ENCODE data around the gene STAB2.

STAB2 gene

GRCh38 chr12:103642240-103642864 lies 55.3 kb downstream of the STAB2 start:
- Histone ChIP-seq H3K9me3 (ENCODE audit: control insufficient read depth, insufficient read depth, low read length) (no peaks in the 10 kb centered on the region), H3K9me2 (replicated peaks; ENCODE audit: control insufficient read depth, low read length) (no peaks in the 10 kb centered on the region), H3F3A (ENCODE audit: control insufficient read depth, insufficient read depth) (no peaks in the 10 kb centered on the region), H3K36me3 (ENCODE audit: control insufficient read depth, low read length) (no peaks in the 10 kb centered on the region), H3K27me3 (ENCODE audit: control insufficient read depth, low read length) (no peaks in the 10 kb centered on the region), H3K27ac (ENCODE audit: low read depth, low read length) (no peak overlapping the region), H3K4me1 (ENCODE audit: control insufficient read depth, low read length) (no peaks in the 10 kb centered on the region), H4K20me1 (ENCODE audit: control insufficient read depth, insufficient read depth, low read depth, low read length) (no peaks in the 10 kb centered on the region), H3K4me3 (ENCODE audit: low read length) (no peak overlapping the region), H3K4me2 (ENCODE audit: low read length) (no peak overlapping the region), H3K79me2 (ENCODE audit: control insufficient read depth, low read length) (no peaks in the 10 kb centered on the region)
- TF ChIP-seq CTCF (IDR thresholded peaks at IDR 0.05; ENCODE audit: low read depth, low read length, poor library complexity, severe bottlenecking), result no peak
- TF ChIP-seq EZH2phosphoT487 (IDR thresholded peaks at IDR 0.05; ENCODE audit: borderline replicate concordance, low read length), result no peak

- Histone ChIP-seq H3K9me2 (replicated peaks; ENCODE audit: control insufficient read depth, low read length) (no peaks in the 10 kb centered on the region), H3K27ac (ENCODE audit: low read depth, low read length) (no peak overlapping the region), H3K4me1 (ENCODE audit: control insufficient read depth, low read length) (no peaks in the 10 kb centered on the region), H3K9me3 (ENCODE audit: control insufficient read depth, insufficient read depth, low read length) (no peaks in the 10 kb centered on the region), H3K36me3 (ENCODE audit: control insufficient read depth, low read length) (no peaks in the 10 kb centered on the region), H3K4me3 (ENCODE audit: low read length) (no peak overlapping the region), H3K4me2 (ENCODE audit: low read length) (no peak overlapping the region), H3F3A (ENCODE audit: control insufficient read depth, insufficient read depth) (no peaks in the 10 kb centered on the region), H4K20me1 (ENCODE audit: control insufficient read depth, insufficient read depth, low read depth, low read length) (no peaks in the 10 kb centered on the region), H3K27me3 (ENCODE audit: control insufficient read depth, low read length) (peaks cover 6% of the 10 kb centered on the region; the same call in 1 of the 2 replicates), H3K79me2 (ENCODE audit: control insufficient read depth, low read length) (no peaks in the 10 kb centered on the region)
- TF ChIP-seq CTCF (IDR thresholded peaks at IDR 0.05; ENCODE audit: low read depth, low read length, poor library complexity, severe bottlenecking) (no peak), EZH2phosphoT487 (IDR thresholded peaks at IDR 0.05; ENCODE audit: borderline replicate concordance, low read length) (no peak)
These were observed 58.1 kb downstream of the STAB2 start for GRCh38 chr12:103645202-103645601.

DNA sequence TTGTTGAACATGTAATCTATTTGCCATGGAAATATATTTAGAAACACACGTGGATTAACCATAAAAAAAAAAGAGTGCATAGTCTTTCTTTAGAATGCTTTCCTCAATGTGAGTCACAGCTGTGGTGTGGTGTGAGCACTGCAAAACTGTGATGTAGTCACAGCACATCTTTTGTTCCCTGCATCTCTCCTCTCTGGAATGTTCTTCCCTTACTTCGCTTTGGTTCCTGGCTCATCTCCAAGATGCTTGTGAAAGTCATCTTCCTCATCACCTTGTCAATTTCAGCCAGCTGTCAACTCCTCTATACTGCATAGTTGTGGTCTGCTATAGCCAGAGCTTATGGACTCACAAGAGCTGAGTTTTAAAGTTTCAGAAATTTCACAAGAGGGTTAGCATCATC lies 60.2 kb downstream of the STAB2 start:
- Histone ChIP-seq H3K27ac (ENCODE audit: low read depth, low read length) (no peak overlapping the region), H3K4me2 (ENCODE audit: low read length) (no peak overlapping the region), H3K36me3 (ENCODE audit: control insufficient read depth, low read length) (no peaks in the 10 kb centered on the region), H3K27me3 (ENCODE audit: control insufficient read depth, low read length) (peaks cover 6% of the 10 kb centered on the region; the same call in 1 of the 2 replicates), H4K20me1 (ENCODE audit: control insufficient read depth, insufficient read depth, low read depth, low read length) (no peaks in the 10 kb centered on the region), H3K4me3 (ENCODE audit: low read length) (no peak overlapping the region), H3K4me1 (ENCODE audit: control insufficient read depth, low read length) (no peaks in the 10 kb centered on the region), H3K79me2 (ENCODE audit: control insufficient read depth, low read length) (no peaks in the 10 kb centered on the region), H3K9me3 (ENCODE audit: control insufficient read depth, insufficient read depth, low read length) (no peaks in the 10 kb centered on the region), H3F3A (ENCODE audit: control insufficient read depth, insufficient read depth) (no peaks in the 10 kb centered on the region), H3K9me2 (replicated peaks; ENCODE audit: control insufficient read depth, low read length) (no peaks in the 10 kb centered on the region)
- TF ChIP-seq CTCF (IDR thresholded peaks at IDR 0.05; ENCODE audit: low read depth, low read length, poor library complexity, severe bottlenecking), result no peak
- TF ChIP-seq EZH2phosphoT487 (IDR thresholded peaks at IDR 0.05; ENCODE audit: borderline replicate concordance, low read length), result no peak

Data from DOHH2 (cell line).